Effector CD4-positive, alpha-beta T cell (primary cell): Measurements from ENCODE around the gene PHEX.
"Not testable (repeated sequence)": the region's sequence is repeated elsewhere in the genome, so short reads cannot be mapped to it uniquely, and the experiment has no call there.

Source experiments
- DNase-seq: peaks from one replicate; pipeline ENCODE4 v3.0.0-alpha.2; 2020

The PHEX gene

DNA sequence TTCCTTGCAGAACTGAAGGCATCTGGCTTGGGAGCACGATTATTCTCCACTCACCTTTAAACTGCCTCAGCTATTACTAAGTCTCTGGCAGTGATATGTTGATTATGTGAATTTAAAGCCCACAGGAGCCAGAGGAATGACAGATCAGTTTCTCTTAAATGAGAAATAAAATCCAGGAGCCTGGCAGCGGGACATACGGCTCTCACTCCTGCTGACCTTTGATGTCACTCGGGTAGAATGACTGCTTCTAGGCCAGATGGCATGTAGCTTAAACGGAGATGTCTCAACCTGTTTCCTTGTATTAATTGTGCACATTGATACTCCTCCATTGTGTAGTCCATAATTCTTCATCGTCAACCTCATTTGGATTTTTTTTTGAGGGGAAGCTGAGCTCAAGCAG, 236.6 kb downstream of the PHEX start:
- no peak for DNase-seq

DNA sequence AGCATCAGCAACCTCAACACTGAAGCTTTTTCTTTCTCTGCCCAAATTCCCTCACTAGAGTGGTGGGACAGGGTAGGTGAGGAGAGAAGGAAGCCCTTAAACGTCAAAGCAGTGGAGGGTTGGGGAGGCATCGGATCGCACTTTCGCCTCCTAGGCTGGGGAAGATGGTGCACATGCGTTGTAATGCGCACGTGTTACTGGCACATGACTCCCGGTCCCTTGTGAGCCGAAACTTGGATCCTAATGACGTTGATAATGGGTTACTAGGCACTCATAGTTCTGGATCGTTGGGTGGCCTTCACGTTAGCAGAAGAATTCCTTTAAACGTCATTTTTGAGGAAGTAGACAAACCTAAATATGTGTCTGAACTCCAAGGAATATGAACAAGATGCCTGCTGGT, 240.5 kb downstream of the PHEX start, which contains the start of gene CBLL2:
TSS of gene CBLL2 (plus strand) at position 301 of the 400 bp plus-strand sequence. CDS start at position 380, 79 bp downstream.
- no peak for DNase-seq

GRCh38 chrX:22273714-22274317, 241.7 kb downstream of the PHEX start:
- DNase-seq: no peak

GRCh38 chrX:22276781-22277180, 244.7 kb downstream of the PHEX start:
- no peak for DNase-seq

GRCh38 chrX:22278375-22278774, 246.2 kb downstream of the PHEX start:
- no peak for DNase-seq

GRCh38 chrX:22289209-22289608, 257.1 kb downstream of the PHEX start:
- DNase-seq: not testable (repeated sequence)

DNA sequence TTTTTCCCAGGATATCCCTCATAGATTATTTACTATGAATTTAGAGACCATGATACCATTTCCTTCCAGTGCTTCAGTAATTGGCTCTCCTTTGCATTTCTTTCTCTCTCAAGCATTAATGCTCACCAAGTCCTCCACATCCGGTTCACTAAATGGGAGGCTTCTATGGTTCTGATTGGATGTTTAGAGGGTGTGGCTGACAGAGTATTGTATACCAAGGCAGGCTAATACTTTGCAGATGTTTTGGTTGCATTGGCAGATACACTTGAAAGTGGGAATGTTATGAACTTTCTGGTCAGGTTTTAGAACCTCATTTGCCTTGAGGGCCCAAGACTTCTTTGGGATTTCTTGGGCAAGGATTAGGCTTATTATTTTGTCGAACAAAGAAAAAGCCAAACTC, 264.7 kb downstream of the PHEX start:
- no peak for DNase-seq

DNA sequence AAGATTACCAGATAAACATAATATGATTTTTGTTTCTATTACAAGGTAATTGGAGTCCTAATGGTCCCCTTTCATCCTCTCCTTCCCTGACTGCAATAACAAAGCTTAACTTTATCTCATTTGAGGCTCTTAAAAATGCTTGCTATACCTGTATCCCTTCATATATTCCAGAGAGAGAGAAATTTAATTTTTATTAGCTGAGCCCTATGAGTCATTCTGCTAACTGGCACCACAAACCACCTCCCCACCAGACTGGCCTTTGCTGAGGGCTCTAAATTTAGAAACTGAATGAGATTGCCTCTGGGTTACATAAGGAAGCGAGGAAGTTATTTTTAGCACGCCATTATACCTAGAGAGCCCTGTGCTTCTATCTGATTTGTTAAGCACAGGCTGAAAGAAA, 268.0 kb downstream of the PHEX start:
- no peak for DNase-seq
